SIG-M5 (cell line): ENCODE measurements around the gene GLS.

Source experiments
- DNase-seq: peaks from one replicate; lab custom pipeline; 2025; lab: John Stamatoyannopoulos, UW

Gene GLS

DNA sequence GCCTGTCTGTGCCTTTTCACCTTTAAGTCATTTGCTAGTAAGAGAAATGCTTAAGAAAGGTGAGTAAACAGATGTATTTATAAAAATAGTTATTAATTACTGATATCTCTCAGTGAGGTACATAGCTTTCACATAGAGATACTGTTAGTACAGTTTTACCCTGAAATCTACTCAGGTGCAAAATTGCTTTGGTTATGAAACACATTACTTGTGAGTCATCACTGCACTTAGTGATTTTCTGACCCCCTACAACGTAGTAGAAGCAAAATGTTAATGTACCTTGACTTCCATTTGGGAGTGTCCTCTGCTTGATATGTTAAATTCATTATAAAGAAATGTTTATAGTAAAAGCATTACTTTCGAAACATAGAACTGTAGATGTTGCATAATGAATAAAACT, 6.5 kb downstream of the GLS start:
- no peak for DNase-seq

DNA sequence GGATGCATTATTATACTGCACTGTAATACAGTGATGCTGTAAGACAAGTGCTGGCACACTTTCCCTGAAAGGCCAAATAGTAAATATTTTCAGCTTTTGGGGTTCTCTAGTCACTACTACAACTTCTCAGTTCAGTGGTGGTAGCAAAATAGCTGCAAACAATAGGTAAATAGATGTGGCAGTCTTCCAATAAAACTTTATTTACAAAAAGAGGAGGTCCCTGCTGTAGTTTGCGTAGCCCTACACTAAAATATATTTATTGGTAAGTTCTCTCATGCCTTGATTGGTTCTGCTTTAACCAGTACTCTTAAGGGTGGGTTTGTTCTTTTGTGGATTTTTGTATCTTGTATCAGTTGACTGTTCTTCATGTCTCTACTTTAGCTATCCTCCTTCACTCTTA, 7.8 kb downstream of the GLS start:
- no peak for DNase-seq

DNA sequence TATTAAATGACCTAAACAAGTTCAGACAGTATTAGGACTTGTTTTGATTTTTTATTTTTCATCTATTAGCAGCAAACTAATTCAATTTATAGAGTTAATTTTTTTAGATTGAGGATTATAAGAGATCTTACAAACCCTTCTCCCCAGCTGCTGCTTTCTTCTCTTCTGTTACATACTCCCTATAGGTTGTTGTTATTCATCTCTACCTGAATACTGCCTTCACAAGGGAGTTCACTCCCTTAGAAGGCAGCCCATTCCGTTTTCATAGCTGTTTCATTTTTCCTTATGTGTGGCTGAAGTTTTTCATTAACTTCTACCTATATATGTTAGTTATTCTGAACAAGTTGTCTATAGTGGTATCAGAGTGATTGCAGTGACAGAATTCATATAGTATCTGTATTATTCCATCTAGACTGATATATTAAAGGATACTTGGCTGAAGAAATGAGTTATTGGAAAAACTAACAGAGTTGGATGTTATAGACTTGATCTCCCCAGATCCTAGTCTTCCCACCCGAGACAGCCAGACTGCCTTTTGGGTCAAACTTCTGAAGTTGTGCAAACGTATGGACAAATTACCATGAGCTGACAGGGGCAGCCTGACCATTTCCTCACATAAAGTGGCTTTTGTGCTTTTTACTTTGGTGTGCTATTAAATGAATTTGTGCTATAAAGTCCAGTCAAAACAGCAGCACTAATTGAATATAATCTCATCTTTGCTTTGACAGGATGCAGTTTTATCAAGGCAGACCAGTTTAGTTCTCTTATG, 8.7 kb downstream of the GLS start:
- no peak for DNase-seq

DNA sequence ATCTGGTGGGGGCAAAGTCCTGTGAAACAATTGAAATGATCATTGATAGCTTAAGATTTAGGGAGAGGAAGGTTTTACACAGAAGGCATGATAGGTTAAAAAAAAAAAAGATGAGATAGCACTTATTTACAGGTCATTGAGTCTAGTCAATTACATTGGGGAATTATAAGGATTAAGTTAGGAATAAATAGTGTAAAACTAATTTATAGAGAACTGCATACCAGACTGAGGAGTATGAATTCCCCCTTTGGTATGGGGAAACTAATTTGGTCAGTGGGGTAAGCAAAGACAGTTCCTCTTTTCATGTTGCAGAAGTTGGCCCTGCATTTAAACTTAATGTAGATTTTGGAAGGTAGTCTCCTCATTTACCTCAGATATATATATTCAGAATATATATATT, 10.8 kb downstream of the GLS start:
- DNase-seq: peak; percentile 17

DNA sequence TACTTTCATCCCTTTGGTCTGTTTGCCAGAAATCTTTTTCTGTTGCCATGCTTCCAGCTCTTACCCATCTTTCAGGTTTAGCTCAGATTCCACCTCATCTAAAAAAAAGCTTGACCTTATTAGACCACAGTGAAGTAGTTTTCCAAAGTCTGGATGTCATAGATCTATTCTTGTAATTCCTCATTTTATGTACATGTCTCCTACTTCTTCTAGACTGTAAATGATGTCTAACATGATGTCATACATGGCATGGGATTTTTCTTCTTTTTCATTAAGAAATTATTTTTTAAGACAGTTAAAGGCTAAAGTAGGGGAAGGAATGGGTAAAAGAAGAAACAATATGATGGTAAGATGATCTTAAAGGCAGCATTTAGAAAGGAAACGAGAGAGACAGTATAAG, 11.3 kb downstream of the GLS start:
- DNase-seq: no peak

DNA sequence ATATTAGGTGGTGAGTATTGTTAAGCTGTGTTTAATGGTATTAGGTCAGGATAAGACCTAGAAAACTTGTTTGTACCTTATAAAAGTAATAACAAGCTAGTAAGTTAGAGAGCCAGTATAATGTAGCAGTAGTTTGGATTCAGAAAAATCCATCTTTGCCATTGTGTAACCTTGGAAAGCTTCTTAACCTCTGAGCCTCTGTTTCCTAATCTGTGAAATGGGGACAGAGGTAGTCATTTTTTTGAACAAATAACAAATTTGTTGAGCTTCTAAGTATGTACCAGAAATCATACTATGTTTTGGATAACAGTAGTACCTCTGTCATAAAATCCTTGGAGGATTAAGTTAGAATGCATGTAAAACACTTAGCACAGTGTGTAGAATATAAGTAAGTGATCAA, 12.5 kb downstream of the GLS start:
- no peak for DNase-seq

DNA sequence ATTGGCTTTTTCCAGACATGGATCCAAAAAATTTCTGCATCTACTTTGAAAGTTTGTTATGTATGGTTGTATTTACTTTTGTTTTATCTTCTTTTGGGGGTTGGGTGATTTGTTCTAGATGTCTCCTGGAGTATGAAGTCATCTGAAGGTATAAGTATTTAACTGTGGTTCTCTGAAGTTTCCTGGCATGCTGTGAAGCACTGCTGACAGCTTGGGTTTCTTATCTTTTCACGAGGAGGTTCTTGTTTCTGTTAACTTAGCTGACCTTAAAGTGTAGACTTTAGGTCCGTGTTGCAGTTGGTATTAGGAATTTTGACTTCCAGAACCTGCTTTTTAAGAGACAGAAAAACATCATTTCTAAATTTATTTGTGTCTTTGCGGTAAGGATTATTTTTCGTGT, 15.9 kb downstream of the GLS start:
- DNase-seq: no peak

DNA sequence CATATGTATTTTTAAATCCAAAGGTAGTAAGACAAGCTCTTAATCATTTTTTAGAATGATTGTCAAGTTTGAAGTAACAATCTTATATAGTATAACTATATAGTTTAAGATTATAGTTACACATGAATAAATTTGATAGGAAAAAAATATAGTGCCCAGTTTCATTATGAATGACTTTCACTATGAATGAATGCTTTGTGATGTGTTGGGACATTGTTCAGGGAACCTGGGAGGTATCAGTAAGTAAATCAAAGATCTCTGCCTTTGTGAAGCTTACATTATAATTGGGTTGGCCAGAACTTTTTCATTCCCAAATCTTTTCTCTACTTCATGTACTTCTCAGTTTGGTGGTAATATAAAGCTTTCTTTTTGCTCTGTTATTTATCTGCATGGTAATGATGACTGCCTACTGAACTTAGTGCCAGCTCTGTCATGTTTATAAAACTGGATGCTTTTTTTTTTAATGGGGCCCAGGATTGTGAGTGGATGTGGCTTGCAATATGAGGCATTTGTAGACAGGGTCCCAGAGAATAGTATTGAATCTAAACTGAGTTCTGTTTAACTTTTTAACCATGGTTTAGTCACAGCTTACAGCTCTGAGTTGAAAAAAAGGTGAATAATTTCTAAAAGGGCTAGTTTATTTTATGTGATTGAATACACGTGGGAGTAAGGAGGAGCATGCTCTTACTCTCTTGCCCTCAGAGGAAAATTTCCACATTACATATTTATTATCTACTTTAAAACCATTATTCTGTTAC, 23.3 kb downstream of the GLS start:
- DNase-seq: no peak

DNA sequence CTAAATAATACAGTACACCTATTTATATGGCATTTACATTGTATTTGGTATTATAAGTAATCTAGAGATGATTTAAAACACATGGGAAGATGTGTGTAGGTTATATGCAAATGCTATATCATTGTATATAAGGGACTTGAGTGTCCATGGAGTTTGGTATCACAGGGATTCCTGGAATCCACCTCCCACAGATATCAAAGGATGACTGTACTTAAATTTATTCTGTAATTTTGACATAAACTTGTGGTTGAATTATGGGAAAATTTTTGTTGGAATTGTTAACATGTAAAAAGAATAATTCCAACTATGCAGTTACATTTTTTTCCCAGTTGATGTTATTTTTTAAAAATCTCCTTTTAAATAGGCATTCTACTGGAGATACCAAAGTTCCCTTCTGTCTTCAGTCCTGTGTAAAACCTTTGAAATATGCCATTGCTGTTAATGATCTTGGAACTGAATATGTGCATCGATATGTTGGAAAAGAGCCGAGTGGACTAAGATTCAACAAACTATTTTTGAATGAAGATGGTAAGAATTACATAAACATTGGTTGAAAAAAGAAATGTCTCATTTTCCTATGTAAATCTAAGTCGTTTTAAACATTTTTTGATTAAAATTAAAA, 24.1 kb downstream of the GLS start:
- DNase-seq: no peak

DNA sequence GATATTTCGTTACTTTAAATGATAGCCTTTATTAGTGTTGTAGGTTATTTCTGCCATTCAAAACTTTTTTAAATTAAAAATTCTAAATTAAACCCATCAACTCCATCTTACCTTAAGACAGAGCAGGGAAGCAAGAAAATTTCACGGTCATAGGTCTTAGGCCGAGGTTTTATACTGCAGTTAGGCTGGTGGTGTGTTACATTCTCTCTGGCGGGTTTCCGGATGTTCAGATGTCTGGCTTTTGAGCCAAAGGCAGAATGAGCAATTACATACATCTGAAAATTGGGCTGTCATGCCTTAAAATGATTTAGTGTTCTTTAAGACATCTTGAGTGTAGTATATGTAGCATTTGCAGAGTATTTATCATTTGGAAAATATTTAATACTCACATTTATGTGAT, 27.9 kb downstream of the GLS start:
- DNase-seq: no peak

DNA sequence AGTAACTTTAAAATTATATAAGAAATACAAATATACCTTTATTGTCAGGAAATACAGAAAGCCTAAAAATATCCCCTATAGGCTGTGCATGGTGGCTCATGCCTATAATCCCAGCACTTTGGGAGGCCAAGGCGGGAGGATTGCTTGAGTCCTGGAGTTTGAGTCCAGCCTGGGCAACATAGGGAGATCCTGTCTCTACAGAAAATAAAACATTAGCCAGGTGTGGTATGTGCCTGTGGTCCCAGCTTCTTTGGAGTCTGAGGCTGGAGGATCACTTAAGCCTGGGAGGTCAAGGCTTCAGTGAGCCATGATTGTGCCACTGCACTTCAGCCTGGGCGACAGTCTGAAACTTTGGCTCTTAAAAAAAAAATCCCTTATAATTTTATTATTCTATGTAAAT, 29.1 kb downstream of the GLS start:
- no peak for DNase-seq

DNA sequence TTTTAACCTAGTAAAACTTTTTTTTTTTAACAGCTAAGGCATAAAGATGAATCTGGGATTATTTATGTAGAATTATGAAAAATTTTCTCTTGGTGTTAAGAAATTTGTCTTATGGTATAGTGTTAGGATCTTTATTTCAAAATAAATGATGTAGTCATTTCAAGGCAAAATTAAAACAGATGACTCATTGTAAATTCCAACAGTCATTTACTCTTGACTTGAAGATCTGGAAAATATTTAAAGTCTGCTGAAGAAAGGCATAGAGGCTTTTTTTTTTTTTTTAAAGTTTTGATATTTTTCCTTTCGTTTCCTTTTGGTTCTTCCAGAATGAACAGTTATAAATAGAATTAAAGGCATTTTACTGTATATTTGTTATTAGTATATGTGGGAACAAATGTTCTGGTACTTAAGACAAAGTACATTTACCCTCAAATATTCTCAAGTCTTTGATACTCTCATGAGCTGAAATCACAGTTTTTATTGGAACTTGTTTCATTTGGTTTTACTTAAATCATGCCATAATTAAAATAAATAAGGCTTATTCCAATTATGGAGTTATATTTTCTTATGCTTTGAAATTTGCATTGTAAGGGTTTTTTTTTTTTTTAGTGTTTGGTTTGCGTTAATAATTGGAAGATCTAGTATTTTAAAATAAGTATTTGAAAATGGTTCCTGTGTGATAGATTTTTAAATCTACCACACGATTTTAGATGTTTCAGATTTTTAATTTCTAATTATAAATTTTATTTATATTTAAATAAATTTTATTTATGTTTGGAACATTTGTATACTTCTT, 29.9 kb downstream of the GLS start:
- no peak for DNase-seq

DNA sequence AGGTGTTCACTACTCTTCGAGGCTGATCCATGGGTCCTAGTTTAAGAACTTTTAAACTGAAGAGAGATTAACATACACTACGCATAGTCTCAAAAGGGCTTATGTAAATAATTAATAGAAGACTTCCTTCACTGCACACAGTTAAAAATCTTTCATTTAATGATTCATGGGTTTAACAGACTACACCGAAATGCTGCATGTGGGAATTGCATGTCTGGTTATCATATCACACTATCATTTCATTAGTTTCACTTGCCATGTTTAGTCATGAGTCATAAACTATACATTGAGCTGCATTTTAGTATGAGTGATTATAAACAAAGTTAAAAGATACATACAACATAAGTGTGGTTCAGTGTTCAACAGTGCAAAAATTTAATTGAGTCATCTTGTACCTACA, 31.2 kb downstream of the GLS start:
- DNase-seq: no peak

DNA sequence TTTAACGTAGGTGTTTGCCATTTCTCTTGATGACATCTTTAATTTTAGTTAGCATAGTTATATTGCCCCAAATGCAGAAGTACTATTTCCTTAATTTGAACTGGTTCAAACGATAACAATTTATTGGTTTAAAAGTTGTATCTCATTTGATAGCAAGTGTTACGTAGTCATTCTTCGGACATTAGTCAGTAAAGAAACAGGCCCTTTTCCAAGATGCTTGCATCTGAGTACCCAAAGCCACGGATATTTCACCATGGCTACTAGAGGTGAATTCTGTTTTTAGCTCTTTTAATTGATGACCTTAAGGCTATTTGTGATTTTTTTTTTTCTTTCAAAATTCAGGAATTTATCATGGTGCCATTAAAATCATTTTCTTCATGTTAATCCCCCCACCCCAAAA, 32.1 kb downstream of the GLS start:
- no peak for DNase-seq

DNA sequence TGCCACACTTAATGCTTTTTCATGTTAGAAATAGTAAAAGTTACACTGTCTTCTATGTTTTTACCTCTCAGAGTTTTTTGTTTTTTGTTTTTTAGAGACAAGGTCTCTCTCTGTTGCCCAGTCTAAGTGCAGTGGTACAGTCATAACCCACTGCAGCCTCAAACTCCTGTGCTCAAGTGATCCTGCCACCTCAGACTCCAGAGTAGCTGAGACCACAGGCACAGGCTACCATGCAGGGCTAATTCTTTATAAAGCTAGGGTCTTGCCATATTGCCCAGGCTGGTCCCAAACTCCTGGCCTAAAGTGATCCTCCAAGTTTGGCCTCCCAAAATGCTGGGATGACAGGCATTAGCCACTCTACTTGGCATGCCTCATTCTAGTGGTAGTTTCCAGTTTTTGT, 33.1 kb downstream of the GLS start:
- DNase-seq: no peak

DNA sequence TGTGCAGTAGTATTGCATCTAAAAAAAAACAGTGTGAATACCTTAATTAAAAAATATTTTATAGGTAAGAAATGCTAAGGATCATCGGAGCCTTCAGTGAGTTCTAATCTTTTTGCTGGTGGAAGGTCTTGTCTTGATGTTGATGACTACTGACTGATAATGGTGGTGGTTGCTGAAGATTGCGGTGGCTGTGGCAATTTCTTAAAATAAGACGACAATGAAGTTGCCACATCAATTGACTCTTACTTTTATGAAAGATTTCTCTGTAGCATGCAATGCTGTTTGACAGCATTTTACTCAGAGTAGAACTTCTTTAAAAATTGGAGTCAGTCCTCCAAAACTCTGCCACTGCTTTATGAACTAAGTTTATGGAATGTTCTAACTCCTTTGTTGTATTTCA, 36.2 kb downstream of the GLS start:
- no peak for DNase-seq

DNA sequence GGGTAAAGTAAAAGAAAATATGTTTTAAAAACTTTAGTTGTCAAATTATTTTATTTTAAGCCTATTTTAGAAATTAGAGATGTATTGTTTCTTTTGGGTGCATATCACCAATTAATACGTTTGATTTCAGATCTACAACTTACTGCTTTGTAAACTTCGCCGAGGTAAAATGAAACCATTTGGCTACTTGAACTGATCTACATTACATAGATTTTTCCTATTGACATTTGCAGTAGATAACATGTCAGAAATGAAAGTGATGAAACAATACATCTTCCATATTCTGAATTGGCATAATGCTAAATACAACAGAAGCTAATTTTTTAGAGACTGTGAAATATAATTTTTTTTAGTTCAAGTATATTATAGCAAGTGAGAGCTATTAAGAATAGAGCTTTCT, 39.5 kb downstream of the GLS start:
- no peak for DNase-seq

DNA sequence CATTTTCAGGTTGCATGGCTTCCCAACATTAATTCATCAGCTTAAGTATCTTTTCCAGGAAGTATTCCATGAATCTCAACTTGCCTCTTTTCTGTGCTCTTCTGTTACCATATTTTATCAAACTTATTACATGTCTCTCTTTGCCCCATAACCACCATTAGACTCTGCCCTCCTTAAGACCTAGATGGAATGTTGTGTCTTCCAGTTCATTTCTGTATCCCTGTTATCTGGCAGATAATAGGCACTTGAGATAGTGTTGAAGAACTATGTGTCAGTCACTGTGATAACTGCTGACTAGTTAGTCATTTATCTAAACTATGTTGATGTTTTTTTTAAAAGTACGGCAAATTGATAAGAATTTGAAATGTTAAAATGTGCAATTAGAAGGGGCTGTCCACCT, 41.8 kb downstream of the GLS start:
- no peak for DNase-seq

DNA sequence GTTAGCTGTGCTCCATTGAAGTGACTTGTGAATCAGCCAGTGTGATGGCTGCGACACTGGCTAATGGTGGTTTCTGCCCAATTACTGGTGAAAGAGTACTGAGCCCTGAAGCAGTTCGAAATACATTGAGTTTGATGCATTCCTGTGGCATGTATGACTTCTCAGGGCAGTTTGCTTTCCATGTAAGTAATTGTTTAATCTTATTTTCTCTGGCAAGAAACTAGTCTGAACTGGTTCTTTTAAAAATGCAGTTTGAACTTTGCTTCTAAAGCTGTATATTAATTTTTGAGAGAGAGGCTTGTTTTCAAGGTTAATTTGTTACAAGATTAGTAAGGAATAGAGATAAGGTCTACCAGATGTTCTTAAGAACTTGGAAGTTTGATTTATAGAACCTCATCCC, 46.7 kb downstream of the GLS start:
- DNase-seq: no peak

DNA sequence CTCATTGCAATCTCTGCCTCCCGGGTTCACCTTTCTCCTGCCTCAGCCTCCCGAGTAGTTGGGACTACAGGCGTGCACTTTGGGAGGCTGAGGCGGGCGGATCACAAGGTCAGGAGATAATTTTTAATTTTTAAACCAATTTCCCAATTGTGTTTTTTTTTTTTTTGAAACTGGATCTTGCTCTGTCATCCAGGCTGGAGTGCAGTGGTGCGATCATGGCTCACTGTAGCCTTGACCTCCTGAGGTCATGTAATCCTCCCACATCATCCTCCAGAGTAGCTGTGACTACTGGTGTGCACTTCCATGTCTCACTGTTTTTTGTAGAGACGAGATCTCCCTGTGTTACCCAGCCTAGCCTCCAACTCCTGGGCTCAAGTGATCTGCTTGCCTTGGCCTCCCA, 49.3 kb downstream of the GLS start:
- DNase-seq: no peak

DNA sequence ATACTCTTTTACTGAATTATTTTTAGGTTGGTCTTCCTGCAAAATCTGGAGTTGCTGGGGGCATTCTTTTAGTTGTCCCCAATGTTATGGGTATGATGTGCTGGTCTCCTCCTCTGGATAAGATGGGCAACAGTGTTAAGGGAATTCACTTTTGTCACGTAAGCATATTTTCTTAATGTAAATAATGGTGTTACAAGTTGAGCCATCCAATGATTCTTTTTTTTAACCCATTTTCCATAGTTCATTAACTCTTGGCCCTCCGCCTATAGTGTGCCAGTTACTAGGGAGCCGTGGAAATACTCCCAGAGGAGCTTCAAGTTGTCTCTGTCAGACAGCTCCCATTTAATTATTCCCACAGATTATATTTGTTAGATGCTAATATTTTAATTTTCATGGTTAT, 49.8 kb downstream of the GLS start:
- no peak for DNase-seq

DNA sequence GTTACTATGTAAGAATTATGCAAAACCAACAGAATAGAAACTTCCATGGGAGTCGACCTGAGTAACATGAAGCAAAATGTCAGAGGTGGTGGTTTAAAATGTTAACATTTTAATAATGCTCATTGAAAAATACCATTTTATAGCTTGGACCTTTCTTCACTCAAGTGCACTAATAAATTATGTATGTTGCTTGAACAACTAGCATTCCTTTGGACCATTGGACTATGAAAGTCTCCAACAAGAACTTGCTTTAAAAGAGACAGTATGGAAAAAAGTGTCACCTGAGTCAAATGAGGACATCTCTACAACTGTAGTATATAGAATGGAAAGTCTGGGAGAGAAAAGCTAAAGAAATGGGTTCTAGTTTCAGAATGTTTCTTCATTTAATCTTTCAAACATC, 51.9 kb downstream of the GLS start:
- DNase-seq: no peak

DNA sequence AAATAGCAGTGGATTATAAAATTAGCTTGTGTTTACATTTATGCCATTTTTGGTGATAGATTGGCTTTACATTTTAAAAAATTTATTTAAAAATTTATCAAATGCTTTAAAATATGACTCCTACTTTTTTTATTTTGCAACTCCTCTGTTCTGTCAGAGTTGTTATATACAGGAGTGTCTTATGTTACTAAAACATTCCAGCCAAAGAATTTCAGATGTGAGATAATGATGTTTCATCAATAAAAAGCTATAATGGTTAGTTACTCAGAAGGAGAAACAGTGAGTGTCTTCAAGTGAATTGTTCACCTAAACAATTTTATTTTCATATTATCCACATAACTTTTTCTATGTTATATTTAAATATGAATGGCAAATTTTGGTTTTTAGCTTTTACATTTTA, 52.7 kb downstream of the GLS start:
- no peak for DNase-seq
